HG03460 (cell line): ENCODE data around the gene GFAP.

Experiments used
- ATAC-seq: cut with Tn5 transposase; IDR thresholded peaks from one replicate; pipeline ENCODE4 v1.9.1; 2021; ENCODE audit not compliant: unreplicated experiment

The GFAP gene

GRCh38 chr17:44867841-44868240 is 47.5 kb downstream of the GFAP start:
- ATAC-seq, result no peak

DNA sequence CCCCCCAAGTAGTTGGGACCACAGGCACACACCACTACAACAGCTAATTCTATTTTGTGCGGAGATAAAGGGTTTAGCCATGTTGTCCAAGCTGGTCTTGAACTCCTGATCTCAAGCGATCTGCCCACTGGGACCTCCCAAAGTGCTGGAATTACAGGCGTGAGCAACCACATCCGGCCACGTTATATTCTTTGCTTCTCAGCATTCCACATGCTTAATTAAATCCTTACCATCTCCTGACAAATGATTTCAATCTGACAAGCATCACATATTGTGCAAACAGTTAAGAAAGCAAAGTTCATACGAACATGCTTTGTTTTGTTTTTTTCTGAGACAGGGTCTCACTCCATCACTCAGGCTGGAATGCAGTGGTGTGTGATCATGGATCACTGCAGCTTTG is 49.4 kb downstream of the GFAP start:
- ATAC-seq, result no peak

DNA sequence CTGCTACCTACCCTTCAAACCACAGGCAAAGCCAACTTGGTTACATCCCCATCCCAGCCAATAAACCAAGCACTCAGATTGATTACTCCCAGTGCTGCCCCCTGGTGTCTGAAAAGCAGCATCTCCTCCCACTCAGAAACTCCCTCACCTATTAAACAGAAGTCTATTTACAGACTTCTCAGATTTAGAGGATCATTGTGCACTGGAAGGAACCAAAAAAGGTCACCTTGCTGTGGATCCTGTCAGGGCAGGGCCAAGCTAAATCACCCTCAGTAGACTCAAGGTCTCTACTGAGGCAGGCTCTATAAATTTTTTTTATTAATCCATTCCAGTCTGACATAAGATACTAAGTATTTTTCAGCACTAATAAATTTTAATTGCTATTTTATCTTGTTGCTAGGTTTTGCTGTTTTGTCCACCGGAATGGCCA is 50.1 kb downstream of the GFAP start:
- no peak for ATAC-seq

- no peak for ATAC-seq
Observed at GRCh38 chr17:44864831-44865230, 50.5 kb downstream of the GFAP start.

- no peak for ATAC-seq
Observed at GRCh38 chr17:44863061-44863918, 52.0 kb downstream of the GFAP start.

GRCh38 chr17:44862278-44862914 is 52.9 kb downstream of the GFAP start:
- no peak for ATAC-seq

- ATAC-seq, result no peak
Observed at GRCh38 chr17:44859701-44860100, 55.6 kb downstream of the GFAP start.

DNA sequence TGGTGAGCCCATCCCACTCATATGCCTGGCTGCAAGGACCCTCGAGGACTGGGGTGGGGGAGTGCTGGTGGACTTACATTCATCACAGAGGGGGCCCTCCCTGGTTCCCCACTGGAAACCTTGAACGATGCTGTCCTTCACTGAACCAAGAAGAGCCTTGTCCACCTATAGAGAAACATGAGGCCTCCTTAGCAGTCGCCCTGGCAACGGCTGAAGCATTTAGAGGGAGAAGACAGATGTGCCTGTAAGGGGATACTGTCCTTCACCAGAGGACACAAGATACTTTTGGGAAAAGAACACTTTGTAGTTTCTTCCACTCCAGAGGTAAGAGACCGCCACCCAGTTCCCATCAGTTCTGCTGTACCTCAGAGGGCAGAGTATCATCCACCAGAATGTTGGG is 61.1 kb downstream of the GFAP start:
- no peak for ATAC-seq
